Liver (tissue), 9 donors: ENCODE results near the gene PDLIM7. TPM values are rescaled to one million over a fixed set of nuclear protein-coding genes. Genes with fewer than 3 reads are reported as not detected.

Experiments
- DNase-seq: peaks from one replicate; pipeline ENCODE4 v3.0.0-alpha.2; 2017; ENCODE audit warnings: low spot score
- H3K27ac ChIP-seq, 2 donors: one replicate each; pipeline ENCODE4 v1.7.0; 2013; ENCODE audit warnings: inconsistent platforms in 2 of 2, low read length in 2 of 2, control low read depth in 1 of 2, low read depth in 1 of 2, mild to moderate bottlenecking in 1 of 2
- H3K27me3 ChIP-seq, 4 donors: one replicate each; pipeline versions ENCODE4 v1.6.1 to v1.7.0; 2013; ENCODE audit warnings: low read length in 3 of 4, inconsistent platforms in 1 of 4, mild to moderate bottlenecking in 1 of 4, moderate library complexity in 1 of 4; ENCODE audit not compliant: control insufficient read depth in 4 of 4, insufficient read depth in 4 of 4
- H3K36me3 ChIP-seq, 4 donors: one replicate each; pipeline versions ENCODE4 v1.6.1 to v1.7.0; 2013; ENCODE audit warnings: low read length in 3 of 4, mild to moderate bottlenecking in 3 of 4, low read depth in 1 of 4, moderate library complexity in 1 of 4; ENCODE audit not compliant: control insufficient read depth in 4 of 4, insufficient read depth in 3 of 4
- H3K4me1 ChIP-seq, 4 donors: one replicate each; pipeline versions ENCODE4 v1.6.1 to v1.7.0; 2013; ENCODE audit warnings: low read length in 3 of 4, mild to moderate bottlenecking in 3 of 4, moderate library complexity in 1 of 4; ENCODE audit not compliant: control insufficient read depth in 4 of 4, insufficient read depth in 4 of 4
- H3K4me3 ChIP-seq, 3 donors: one replicate each; pipeline versions ENCODE4 v1.6.1 to v1.7.0; 2013; ENCODE audit warnings: low read length in 3 of 3, control low read depth in 1 of 3, low read depth in 1 of 3, mild to moderate bottlenecking in 1 of 3
- H3K9ac ChIP-seq, 2 donors: one replicate each; pipeline ENCODE4 v1.7.0; 2013; ENCODE audit warnings: low read length in 2 of 2, mild to moderate bottlenecking in 2 of 2, moderate library complexity in 2 of 2, control low read depth in 1 of 2, low read depth in 1 of 2
- H3K9me3 ChIP-seq, 4 donors: one replicate each; pipeline versions ENCODE4 v1.6.1 to v1.7.0; 2013; ENCODE audit warnings: low read length in 3 of 4; ENCODE audit not compliant: control insufficient read depth in 4 of 4
- EGR1 ChIP-seq, 2 donors: IDR thresholded peaks; 2 replicates each; pipeline ENCODE4 v1.6.1; 2016 to 2018; ENCODE audit warnings: antibody characterized with exemption in 2 of 2, low read depth in 2 of 2
- FOXA1 ChIP-seq: IDR thresholded peaks from 2 replicates; pipeline ENCODE4 v1.6.1; 2016; ENCODE audit warnings: antibody characterized with exemption
- GABPA ChIP-seq, 2 donors: IDR thresholded peaks in 1 of 2; conservative IDR thresholded peaks in 1 of 2; 2 replicates each; pipeline ENCODE4 v1.6.1; 2016; ENCODE audit warnings: antibody characterized with exemption in 2 of 2, mild to moderate bottlenecking in 1 of 2, moderate library complexity in 1 of 2
- HNF4A ChIP-seq, 2 donors: conservative IDR thresholded peaks; 2 replicates each; pipeline ENCODE4 v1.6.1; 2016; ENCODE audit warnings: antibody characterized with exemption in 2 of 2, mild to moderate bottlenecking in 2 of 2
- HNF4G ChIP-seq: IDR thresholded peaks from 2 replicates; pipeline ENCODE4 v1.6.1; 2016; ENCODE audit warnings: antibody characterized with exemption
- JUND ChIP-seq, 2 donors: IDR thresholded peaks; 2 replicates each; pipeline ENCODE4 v1.6.1; 2016; ENCODE audit warnings: antibody characterized with exemption in 2 of 2
- NR2F2 ChIP-seq: IDR thresholded peaks from 2 replicates; pipeline ENCODE4 v1.6.1; 2016; ENCODE audit warnings: antibody characterized with exemption
- RXRA ChIP-seq, 2 donors: IDR thresholded peaks; 2 replicates each; pipeline ENCODE4 v1.6.1; 2017 to 2018; ENCODE audit warnings: antibody characterized with exemption in 2 of 2, mild to moderate bottlenecking in 1 of 2
- TAF1 ChIP-seq: conservative IDR thresholded peaks from 2 replicates; pipeline ENCODE4 v1.6.1; 2016; ENCODE audit warnings: antibody characterized with exemption, mild to moderate bottlenecking
- YY1 ChIP-seq: IDR thresholded peaks from 2 replicates; pipeline ENCODE4 v1.6.1; 2016; ENCODE audit warnings: antibody characterized with exemption, mild to moderate bottlenecking
- WGBS: extraction: QIAGEN DNeasy Blood & Tissue Kit; methylation state at CpG from one replicate; pipeline ENCODE4 v1.1.7; 2013; 5-methylcytosine and 5-hydroxymethylcytosine counted together
- polyA plus RNA-seq, 2 donors: library from polyadenylated mRNA; stranded (reverse) in 1 of 2; unstranded in 1 of 2; fragments of 200-250 nt in 1 of 2; fragments of >200 nt in 1 of 2; fragmentation: Nextera tagmentation in 1 of 2; extraction: Ambion mirVana in 1 of 2; gene quantifications; one replicate each; pipeline versions ENCODE4 v1.2.1 to v1.2.3, GENCODE V29; 2013 to 2015
- total RNA-seq, 2 donors: library from RNA; depleted of rRNA; stranded (reverse); fragments of >200 nt; gene quantifications; one replicate each; pipeline ENCODE4 v1.2.3, GENCODE V29; 2014
- TF ChIP-seq, protein P1 (sequence below): fragments of 150-350 bp; IDR thresholded peaks from 2 replicates; pipeline ENCODE4 v1.5.1; 2017; ENCODE audit warnings: improper control_type of control experiment, low read depth, low read length; ENCODE audit not compliant: missing input control
- TF ChIP-seq, protein P2 (sequence below): IDR thresholded peaks from 2 replicates; pipeline ENCODE4 v1.6.1; 2016; ENCODE audit warnings: antibody characterized with exemption
- TF ChIP-seq, protein P3 (sequence below): IDR thresholded peaks from 2 replicates; pipeline ENCODE4 v1.6.1; 2016; ENCODE audit warnings: antibody characterized with exemption
- TF ChIP-seq, protein P4 (sequence below): IDR thresholded peaks from 2 replicates; pipeline ENCODE4 v1.6.1; 2016; ENCODE audit warnings: antibody characterized with exemption
- donor health status: healthy.
- donor health status: healthy.
- donor health status: healthy.
- donor health status: healthy.
- donor health status: healthy.

PDLIM7 gene
- total and polyA plus RNA-seq, 4 donors = 5.5 to 36.0 (median 8.5) TPM

DNA sequence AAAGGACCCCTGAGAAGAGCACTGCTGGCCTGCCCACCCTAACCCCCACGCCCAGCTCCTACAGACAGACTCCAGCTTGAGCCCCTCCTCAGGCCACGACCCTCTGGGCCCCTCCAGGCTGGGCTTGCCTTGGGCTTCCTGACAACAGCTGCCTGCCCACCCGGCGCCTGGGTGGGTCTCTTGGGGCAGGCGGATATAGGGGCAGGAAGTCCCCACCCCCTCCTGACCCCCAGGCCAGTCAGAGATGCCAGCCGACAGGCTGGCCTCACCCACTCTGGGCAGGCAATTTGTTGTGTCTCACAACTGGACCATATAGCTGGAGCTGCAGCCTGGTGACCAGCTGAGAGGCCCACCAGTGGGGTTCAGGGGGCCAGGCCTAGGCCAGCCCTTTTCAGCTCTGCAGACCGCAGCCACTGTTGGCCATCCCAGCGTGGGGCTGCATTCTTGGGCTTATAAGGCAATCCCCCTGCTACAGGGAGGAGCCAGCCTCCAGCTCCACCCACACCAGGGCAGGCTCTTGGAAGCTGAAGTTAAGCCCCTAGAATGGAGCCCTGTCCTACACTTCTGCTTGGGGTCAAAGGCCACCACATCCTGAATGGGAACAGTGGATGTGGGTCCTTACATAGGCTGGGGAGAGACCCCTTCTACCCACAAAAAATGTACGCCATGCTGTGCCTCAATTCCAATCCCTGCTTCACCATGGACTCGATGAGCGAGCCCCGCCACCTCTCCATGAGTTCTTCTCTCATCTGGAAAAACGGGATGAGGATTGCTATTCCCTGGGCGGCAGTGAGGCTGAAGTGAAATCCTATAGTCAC lies 2.0 kb downstream of the PDLIM7 start:
- H3K27ac ChIP-seq = peak overlapping the region; percentile 36 to 58
- WGBS = 83% methylated on average over 14 of the region's 14 CpGs

DNA sequence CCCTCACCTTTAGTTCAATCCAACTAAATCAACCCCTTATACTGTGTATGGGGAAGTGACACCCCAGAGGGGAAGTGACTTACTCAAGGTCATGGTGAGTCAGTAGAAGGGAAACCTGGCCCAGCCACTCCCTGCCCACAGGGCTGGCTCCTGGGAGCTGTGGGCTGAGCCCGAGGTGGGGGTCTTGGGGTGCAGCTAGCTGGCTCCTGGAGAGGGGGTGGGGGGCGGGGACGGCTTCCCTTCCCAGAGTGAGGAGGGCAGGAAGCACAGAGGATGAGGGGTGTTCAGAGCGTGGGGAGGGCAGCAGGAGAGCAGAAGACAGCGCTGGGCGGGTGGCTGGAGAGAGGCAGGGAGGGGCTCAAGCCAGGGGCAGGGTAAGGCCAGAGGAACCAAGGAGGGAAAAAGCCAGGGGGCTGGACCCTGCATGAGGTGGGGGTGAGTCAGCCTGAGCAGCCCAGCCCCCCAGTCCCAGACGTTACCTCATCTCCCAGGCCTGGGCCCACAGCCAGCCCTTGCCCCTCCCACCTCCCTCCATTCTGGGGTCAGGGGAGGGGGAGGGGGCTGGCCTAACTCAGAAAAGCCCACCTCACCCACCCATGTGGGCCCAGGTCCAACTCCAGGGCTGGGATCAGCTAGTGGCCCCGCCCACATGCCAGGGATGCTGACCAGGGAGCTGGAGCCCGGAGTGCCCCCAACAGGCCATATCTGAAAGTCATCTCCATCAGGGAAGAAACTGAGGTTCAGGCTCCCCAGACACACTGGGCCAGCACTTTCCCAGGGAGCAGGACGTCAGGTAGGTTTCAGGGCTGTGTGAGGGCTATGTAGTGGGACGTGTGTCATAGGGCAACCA lies 2.8 kb downstream of the PDLIM7 start:
- Histone ChIP-seq H3K36me3 (no peaks in the 10 kb centered on the region), H3K4me1 (peaks cover 0 to 17% (median 7%) of the 10 kb centered on the region in 4 donors), H3K27me3 (no peaks in the 10 kb centered on the region), H3K4me3 (no peak overlapping the region), H3K9me3 (no peaks in the 10 kb centered on the region), H3K9ac (no peak overlapping the region), H3K27ac (peak overlapping the region; percentile 25 to 36)
- DNase-seq = no peak
- TF ChIP-seq, protein P1, sequence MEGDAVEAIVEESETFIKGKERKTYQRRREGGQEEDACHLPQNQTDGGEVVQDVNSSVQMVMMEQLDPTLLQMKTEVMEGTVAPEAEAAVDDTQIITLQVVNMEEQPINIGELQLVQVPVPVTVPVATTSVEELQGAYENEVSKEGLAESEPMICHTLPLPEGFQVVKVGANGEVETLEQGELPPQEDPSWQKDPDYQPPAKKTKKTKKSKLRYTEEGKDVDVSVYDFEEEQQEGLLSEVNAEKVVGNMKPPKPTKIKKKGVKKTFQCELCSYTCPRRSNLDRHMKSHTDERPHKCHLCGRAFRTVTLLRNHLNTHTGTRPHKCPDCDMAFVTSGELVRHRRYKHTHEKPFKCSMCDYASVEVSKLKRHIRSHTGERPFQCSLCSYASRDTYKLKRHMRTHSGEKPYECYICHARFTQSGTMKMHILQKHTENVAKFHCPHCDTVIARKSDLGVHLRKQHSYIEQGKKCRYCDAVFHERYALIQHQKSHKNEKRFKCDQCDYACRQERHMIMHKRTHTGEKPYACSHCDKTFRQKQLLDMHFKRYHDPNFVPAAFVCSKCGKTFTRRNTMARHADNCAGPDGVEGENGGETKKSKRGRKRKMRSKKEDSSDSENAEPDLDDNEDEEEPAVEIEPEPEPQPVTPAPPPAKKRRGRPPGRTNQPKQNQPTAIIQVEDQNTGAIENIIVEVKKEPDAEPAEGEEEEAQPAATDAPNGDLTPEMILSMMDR = peak; percentile 2
- TF ChIP-seq RXRA (IDR thresholded peaks at IDR 0.05) (no peak), FOXA1 (no peak)
- 68% methylated on average over 11 of the region's 11 CpGs for WGBS

More for the DNA sequence above, 2.0 kb downstream of the PDLIM7 start:
- Histone ChIP-seq H3K36me3 (no peaks in the 10 kb centered on the region), H3K4me1 (peaks cover 0 to 17% (median 7%) of the 10 kb centered on the region in 4 donors), H3K27me3 (no peaks in the 10 kb centered on the region), H3K9ac (no peak overlapping the region), H3K4me3 (no peak overlapping the region), H3K9me3 (no peaks in the 10 kb centered on the region)
- DNase-seq = no peak
- TF ChIP-seq NR2F2 = peak; percentile 61
- TF ChIP-seq, protein P1 = peak; percentile 0
- TF ChIP-seq, protein P2, sequence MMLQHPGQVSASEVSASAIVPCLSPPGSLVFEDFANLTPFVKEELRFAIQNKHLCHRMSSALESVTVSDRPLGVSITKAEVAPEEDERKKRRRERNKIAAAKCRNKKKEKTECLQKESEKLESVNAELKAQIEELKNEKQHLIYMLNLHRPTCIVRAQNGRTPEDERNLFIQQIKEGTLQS = no peak

DNA sequence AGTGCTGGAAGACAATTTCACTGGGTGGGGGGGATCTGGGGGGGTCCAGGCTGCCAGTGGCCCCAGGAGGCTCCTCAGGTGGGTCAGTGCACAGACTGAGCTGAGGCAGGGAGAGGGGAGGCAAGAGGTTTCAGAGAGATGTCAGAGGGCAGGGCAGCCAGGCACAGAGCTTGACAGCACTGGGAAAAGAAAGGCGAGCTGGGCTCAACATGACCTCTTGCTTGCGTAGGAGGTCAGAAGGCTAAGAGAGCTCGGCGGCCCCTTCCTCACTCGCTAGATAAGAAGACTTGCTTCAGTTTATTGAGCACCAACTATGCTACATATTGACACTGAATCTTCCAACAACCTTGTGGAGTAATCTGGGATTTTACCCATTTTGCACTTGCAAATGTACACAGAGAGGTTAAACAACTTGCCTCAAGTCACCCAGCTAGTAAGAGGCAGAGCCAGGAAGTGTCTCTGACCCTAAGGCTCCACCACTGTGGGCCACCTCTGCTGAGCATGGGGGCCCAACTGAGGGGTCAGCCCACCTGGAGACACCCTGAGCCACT lies 3.5 kb downstream of the PDLIM7 start:
- Histone ChIP-seq H3K4me1 (peaks cover 0 to 17% (median 7%) of the 10 kb centered on the region in 4 donors), H3K27ac (peak overlapping the region in 1 of 2 donors; percentile 9), H3K27me3 (no peaks in the 10 kb centered on the region), H3K9me3 (no peaks in the 10 kb centered on the region), H3K4me3 (no peak overlapping the region), H3K9ac (no peak overlapping the region), H3K36me3 (no peaks in the 10 kb centered on the region)
- 85% methylated on average over 5 of the region's 5 CpGs for WGBS
- DNase-seq = no peak
- TF ChIP-seq, protein P3, sequence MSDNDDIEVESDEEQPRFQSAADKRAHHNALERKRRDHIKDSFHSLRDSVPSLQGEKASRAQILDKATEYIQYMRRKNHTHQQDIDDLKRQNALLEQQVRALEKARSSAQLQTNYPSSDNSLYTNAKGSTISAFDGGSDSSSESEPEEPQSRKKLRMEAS = no peak
- TF ChIP-seq, protein P1 = no peak
- TF ChIP-seq, protein P2 = no peak
- TF ChIP-seq JUND (IDR thresholded peaks at IDR 0.05) = no peak
- no peak for TF ChIP-seq YY1
- no peak for TF ChIP-seq NR2F2
- TF ChIP-seq FOXA1 = no peak
- no peak for TF ChIP-seq RXRA (IDR thresholded peaks at IDR 0.05)
- TF ChIP-seq GABPA (IDR thresholded peaks at IDR 0.05 in 1 of 2, conservative IDR thresholded peaks at IDR 0.05 in 1 of 2) = no peak
- TF ChIP-seq HNF4A (conservative IDR thresholded peaks at IDR 0.05) = no peak
- TF ChIP-seq, protein P4, sequence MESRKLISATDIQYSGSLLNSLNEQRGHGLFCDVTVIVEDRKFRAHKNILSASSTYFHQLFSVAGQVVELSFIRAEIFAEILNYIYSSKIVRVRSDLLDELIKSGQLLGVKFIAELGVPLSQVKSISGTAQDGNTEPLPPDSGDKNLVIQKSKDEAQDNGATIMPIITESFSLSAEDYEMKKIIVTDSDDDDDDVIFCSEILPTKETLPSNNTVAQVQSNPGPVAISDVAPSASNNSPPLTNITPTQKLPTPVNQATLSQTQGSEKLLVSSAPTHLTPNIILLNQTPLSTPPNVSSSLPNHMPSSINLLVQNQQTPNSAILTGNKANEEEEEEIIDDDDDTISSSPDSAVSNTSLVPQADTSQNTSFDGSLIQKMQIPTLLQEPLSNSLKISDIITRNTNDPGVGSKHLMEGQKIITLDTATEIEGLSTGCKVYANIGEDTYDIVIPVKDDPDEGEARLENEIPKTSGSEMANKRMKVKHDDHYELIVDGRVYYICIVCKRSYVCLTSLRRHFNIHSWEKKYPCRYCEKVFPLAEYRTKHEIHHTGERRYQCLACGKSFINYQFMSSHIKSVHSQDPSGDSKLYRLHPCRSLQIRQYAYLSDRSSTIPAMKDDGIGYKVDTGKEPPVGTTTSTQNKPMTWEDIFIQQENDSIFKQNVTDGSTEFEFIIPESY = no peak
- TF ChIP-seq HNF4G = no peak
- TF ChIP-seq EGR1 (IDR thresholded peaks at IDR 0.05; ENCODE audit: low read depth in 2 of 2) = no peak
- TF ChIP-seq TAF1 = no peak
